ENCODE measurements around the gene COL27A1. TPM values are rescaled to one million over a fixed set of nuclear protein-coding genes. Genes with fewer than 3 reads are reported as not detected.

Gene COL27A1
- polyA plus RNA-seq, 10 donors: 23.5 to 47.3 (median 33.0) TPM

- DNase-seq: no peak
Observed at GRCh38 chr9:114264806-114265550, 109.6 kb downstream of the COL27A1 start.

DNA sequence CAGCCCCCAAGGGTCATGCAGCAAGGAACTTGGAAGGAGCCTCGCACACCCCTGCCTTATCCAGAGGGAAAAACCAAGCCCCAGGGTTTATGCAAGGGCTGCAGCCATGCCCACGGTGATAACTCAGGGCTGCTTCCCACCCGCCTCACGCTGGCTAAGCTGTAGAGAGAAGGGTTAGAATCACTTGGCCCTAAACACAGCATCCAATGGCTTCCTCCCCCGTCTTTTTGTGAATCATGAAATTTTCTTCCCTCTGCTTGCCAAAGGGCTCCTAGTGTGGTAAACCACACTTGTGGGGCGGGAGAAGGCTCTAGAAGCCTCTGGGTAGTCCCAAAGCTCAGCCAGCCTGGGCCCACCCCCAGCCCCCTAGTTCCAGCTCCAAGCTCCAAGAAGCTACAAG lies 111.6 kb downstream of the COL27A1 start:
- no peak for DNase-seq

- DNase-seq: no peak
Observed at GRCh38 chr9:114269023-114269422, 113.7 kb downstream of the COL27A1 start.

- no peak for DNase-seq
Observed at GRCh38 chr9:114270120-114270975, 115.0 kb downstream of the COL27A1 start.

DNA sequence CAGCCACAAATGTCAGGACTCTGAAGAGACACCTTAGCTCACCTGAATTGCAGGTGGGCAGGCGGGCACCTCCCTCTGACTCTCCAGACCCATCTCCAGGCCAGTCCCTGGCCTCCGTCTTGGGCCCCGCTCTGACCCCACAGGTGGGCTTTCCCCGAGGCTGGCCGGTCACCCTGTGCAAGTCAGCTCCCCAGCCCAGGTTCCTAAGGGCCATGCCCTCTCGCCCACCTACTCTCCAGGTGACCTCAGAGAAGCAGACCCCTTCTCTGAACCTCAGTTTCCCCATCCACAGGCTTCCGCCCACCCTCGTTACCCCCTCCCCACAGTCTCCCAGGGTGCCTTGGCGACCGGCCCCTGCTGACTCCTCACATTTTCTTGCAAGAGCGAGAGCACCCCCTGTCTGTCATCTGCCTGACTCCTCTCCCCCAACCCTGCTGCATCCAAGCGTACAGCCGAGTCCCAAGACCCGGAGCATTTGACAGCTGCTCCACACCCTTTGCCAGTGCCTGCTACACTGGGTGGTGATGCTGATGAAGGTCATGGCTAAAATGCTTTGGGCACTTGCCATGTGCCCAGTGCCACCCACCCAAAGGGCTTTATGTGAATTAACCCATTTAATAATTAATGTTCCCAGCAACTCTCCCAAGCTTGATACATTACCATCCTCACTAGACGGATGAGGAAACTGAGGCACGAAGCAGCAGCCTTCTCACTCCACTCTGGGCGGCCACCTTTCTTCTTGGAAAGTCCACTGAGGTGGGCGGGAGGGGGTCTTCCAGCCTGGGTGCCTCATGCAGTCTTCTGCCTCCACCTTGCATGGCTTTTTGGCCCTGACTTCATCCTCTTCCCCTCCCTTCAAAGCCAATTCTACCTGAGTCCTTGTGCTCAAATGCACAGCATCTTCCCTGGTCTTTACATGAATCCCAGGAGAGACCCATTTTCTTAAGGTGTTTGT lies 116.5 kb downstream of the COL27A1 start:
- peak in 1 of 3 donors; percentile 42 for DNase-seq

DNA sequence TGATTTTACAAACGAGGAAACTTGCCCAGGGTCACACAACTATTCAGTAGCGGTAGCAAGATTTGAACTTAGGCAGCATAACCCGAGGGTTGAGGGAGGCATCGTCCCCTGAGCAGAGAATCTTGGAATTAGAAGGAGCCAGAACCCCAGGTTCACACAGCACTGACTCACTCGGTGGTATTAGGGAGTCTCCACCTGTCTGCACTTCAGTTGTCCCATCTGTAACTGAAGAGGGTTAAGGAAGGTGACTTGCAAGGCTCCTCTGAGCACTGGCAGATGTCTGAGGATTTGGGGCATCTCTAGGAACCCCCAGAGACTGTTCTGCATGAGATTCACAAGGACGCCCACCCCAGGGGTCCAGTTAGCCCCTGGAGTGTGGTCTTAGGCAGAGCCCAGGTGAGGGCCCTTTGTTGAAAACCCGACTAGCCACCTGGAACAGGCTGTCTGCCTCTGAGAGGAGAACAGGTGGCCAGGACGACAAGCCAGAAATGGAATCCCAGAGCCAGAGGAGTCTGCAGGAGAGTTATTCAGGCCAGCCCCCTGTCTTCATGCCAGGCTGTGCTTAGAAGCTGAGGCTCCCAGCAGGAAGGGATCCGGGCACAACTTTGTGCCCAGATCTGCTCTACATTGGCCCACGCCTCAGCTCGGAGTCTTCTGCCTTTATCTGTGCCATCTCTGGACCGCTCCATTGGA lies 117.5 kb downstream of the COL27A1 start:
- no peak for DNase-seq

DNA sequence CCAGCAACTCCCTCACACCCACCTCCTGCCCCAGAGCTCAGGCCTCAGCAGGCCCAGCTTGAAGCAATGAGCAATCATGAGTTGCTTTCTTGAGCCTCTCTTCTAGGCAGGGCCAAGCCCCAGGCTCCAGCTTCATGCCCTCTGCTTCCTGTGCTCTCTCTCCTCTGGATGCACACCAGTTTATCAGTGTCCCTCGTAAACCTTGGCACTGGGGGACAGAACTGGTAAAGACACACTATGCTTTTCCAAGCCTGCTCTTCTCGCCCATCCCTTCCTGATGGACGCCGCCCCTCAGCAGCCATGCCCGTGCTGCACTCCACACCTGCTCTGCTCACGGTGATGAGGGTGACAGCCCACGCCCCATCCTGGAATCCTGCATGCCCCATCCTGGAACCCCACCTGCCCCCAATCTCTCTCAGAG lies 118.1 kb downstream of the COL27A1 start:
- no peak for DNase-seq

DNA sequence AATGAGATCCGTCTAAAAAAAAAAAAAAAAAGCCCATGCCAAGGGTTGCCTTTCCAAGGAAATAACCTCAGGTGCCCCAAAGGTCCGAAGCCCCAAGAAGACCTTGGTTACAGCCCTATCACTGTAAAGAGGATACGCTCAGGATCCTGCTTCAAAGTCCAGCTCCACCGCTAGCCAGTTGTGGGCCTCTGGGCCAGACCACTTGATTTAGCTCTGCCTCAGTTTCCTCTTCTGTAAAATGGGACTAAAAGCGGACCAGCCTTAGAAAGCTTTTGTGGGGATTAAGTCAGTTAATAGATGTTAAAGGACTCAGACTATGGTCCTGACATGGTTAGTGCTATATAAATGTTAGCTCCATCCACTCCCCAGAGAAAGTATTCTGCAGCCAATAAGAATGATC lies 118.9 kb downstream of the COL27A1 start:
- no peak for DNase-seq

GRCh38 chr9:114275246-114276004 lies 120.1 kb downstream of the COL27A1 start:
- DNase-seq: no peak

DNA sequence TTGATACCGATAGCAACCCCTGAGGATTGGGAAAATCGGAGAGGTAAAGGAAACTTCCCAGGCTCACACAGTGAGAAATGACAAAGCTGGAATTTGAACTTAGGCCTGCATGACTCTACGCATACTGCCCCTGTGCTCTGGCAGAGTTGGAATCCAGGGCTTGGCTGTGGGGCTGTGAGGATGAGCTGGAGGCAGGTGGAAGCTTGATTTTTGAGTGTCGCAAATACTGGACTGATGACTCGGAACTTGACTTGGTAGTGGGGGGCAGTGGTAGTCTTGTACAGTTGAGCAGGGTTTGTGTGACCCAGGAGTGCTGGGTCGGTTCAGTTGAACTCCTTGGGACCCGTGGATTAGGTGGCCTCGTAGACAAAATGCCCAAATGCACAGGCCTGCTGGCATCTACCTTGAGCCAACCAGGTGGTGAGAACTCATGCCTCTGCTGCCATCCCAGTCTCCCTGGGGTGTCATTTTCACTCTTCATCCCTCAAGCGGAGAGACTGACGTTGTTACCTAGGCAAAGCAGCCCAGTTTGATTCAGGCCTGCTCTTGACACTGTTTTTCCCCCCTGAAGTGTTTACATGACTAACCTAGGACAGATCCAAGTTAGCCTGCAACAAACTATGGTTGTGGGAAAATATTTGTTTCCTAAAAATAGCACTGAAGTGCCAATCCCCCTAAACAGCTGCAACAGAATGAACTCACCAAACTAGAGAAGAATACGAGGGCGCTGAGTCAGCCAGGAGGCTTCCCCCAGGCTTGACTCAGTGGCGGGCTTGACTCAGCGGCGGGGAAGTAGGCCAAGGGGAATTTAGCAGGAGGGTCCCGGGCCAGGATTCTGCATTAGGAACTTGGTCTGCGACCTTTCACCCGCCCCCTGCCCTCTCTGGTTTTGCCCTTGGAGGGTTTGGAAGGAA lies 121.8 kb downstream of the COL27A1 start:
- peak; percentile 48 to 92 (median 72) for DNase-seq

DNA sequence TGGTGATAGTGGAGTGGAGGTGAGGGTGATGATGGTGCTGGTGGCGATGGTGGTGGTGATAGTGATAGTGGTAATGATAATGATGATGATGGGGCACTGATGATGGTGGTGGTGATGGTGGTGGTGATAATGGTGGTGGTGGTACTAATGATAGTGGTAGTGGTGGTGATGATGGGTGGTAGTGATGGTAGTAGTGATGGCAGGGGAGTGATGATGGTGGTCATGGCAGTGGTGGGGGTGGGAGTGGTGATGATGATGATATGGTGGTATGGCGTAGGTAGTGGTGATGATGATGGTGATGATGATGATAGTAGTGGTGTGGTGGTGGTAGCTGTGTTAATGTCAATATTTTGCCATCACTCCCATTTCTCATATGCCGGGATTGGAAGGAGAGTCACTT lies 123.0 kb downstream of the COL27A1 start:
- no peak for DNase-seq

GRCh38 chr9:114278881-114279570 lies 123.7 kb downstream of the COL27A1 start:
- DNase-seq: no peak

DNA sequence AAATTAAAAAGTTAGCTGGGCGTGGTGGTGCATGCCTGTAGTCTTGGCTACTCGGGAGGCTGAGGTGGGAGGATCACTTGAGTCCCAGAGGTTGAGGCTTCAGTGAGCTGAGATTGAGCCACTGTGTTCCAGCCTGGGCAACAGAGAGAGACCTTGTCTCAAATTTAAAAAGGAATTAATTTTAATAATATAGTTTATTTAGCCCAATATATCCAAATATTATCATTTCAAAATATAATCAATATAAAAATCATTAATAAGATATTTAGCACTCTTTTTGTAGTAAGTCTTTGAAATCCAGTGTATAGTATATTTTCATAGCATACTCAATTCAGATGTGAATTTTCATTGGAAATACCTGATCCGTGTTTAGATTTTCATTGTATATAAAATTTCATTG lies 124.4 kb downstream of the COL27A1 start:
- DNase-seq: no peak

DNA sequence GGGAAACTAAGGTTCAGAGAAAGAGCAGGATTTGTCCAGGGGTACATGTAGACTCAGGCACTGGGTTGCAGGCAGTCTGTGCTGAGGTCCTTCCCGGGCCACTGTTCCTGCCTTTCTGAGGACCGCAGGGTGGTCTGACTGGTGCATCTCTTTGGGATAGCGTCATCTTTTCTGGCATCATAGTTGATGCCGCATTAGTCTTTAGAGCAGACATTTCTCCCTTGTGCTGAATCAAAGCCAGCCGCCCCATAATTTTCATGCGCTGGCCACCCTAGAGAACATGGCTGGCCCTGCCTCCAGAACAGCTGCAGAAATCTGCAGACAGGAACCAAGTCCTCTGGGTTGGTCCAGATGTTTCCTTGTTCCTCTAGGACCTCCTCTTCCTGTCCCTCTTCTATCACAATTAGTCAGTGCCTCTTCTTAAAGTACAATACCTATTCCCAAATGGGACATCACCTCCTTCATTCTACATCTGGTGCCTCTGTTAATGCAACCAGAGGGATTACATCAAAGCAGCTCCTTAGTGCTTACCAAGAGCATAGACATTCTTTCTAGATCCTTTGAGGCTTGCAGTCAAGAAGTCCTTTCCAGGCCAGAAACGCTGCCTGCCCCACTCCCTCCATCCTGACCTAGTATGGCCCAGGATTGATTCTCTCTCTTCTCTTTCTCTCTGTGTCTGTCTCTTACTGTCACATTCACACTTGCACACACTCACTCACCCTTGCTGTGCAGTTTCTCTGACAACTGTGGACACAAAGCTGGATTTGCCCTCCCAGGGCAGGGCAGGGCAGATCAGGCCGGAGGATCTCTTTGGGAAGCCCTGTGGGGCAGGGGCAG lies 125.5 kb downstream of the COL27A1 start:
- DNase-seq: peak; percentile 77 to 90 (median 82)

DNA sequence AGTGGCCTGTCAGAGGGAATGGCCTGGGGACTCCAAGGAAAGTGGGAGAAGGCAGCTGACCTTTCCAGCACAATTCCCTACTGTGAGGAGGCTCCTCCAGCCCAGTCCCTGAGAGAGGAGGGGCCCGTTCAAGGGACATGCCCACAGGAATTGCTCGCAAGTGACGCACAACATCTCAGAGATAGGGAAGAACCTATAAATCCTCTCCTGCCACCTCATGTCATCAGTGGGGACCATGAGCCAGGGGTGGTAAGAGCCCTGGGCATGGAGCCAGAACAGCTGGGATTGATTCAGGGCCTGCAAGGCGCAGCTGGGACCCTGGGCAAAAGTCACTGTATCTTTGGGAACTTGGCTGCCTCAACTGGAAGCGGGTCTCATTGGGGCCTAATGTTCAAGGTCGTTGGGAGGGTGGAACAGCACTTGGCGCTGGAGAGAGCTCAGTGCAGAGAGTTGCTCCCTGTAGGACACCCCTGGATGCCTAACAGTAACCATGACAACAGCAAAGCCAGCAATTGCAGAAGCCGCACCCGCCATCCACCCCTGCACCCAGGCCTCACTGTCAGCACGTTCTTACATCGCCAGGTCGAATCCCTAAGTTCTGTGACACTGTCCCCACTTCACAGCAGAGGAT lies 126.3 kb downstream of the COL27A1 start:
- DNase-seq: peak; percentile 83 to 94 (median 87)

DNA sequence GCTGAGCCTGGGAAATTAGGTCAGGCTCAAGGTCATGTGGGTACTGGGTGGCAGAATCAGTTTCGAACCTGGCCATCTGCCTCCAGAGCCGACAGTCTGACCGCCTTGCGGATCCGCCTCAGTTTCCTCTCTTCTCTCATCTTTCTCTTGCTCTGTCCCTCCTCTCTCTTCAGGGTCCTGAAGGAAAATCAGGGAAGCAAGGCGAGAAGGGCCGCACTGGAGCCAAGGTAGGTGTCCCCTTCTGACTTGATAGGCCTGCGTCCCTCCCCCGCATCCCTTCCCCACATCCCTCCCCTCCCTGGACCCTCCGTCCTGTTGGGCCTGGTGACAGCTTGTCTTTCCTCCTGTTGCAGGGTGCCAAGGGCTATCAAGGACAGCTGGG lies 126.8 kb downstream of the COL27A1 start:
- DNase-seq: no peak

DNA sequence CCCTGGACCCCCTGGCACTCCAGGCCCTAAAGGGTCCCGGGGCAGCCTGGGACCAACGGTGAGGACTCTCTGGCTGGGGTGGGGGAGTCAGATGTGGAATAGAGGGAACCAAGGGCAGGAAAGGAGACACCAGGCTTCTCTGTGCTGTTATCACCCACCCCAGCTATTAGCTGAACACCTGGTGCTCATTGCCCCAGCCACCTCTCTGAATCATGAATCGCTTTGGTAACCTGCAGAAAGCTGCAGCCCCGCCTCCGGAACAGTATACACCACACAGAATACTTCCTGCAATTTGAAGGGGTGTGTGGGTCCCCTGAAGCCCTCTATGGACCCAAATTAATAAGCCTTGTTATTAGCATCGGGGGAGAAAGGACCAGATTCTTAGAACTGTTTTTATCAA lies 127.2 kb downstream of the COL27A1 start:
- DNase-seq: no peak
